GM12865 (cell line): ENCODE data around the gene TEKT1.

Experiments used
- DNase-seq: peaks from one replicate; pipeline ENCODE4 v3.0.0; 2010; ENCODE audit warnings: low read depth
- H3K4me3 ChIP-seq: 2 replicates; pipeline ENCODE4 v1.5.1; 2011; ENCODE audit warnings: mild to moderate bottlenecking, low read depth, low read length, control low read depth
- CTCF ChIP-seq: IDR thresholded peaks from 2 replicates; pipeline ENCODE4 v1.5.1; 2011; ENCODE audit warnings: low read length, control low read depth, low read depth, inconsistent platforms; ENCODE audit not compliant: insufficient read depth; ENCODE audit errors: missing control alignments

Gene TEKT1

GRCh38 chr17:6749519-6749918, 82.0 kb downstream of the TEKT1 start:
- no peak overlapping the region for H3K4me3 ChIP-seq
- TF ChIP-seq CTCF: no peak
- no peak for DNase-seq

DNA sequence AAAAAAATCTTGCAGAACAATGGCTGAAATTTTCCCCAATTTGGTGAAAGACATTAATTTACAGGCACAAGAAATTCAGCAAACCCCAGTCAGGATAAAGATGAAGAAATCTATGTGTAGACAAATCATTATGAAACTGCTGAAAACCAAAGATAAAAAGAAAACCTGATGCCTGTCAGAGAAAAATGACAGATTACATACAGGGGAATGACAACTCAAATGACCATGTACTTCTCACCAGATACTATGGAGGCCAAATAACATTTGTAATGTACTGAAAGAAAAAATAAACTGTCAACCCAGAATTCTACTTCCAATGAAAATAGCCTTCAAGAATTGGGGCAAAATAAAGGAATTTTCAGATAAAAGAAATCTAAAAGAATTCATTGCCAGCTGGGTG, 82.9 kb downstream of the TEKT1 start:
- no peak overlapping the region for H3K4me3 ChIP-seq
- no peak for DNase-seq
- no peak for TF ChIP-seq CTCF
